NOMO-1 treated with DMSO at 0.1 percent for 48 hours (cell line): Measurements from ENCODE around the gene NKD1.

Source experiments
- DNase-seq: peaks from one replicate; lab custom pipeline; 2025; ENCODE audit not compliant: unreplicated experiment; lab: John Stamatoyannopoulos, UW

The NKD1 gene

GRCh38 chr16:50558913-50559312, 10.7 kb downstream of the NKD1 start:
- no peak for DNase-seq

GRCh38 chr16:50559342-50559741, 11.1 kb downstream of the NKD1 start:
- DNase-seq: no peak

GRCh38 chr16:50559804-50560514, 11.8 kb downstream of the NKD1 start:
- no peak for DNase-seq

- DNase-seq: no peak
Measured at GRCh38 chr16:50560903-50561863, 13.0 kb downstream of the NKD1 start.

GRCh38 chr16:50562657-50563056, 14.5 kb downstream of the NKD1 start:
- no peak for DNase-seq

GRCh38 chr16:50563989-50564388, 15.8 kb downstream of the NKD1 start:
- no peak for DNase-seq

- no peak for DNase-seq
Measured at GRCh38 chr16:50565428-50565827, 17.2 kb downstream of the NKD1 start.

GRCh38 chr16:50566014-50566962, 18.1 kb downstream of the NKD1 start:
- DNase-seq: no peak

- DNase-seq: no peak
Measured at GRCh38 chr16:50567651-50568050, 19.5 kb downstream of the NKD1 start.

- no peak for DNase-seq
Measured at GRCh38 chr16:50568187-50568815, 20.1 kb downstream of the NKD1 start.

GRCh38 chr16:50570354-50570753, 22.2 kb downstream of the NKD1 start:
- no peak for DNase-seq

GRCh38 chr16:50570808-50571598, 22.8 kb downstream of the NKD1 start:
- no peak for DNase-seq

GRCh38 chr16:50571786-50572185, 23.6 kb downstream of the NKD1 start:
- DNase-seq: no peak

- DNase-seq: no peak
Measured at GRCh38 chr16:50572700-50573099, 24.5 kb downstream of the NKD1 start.

GRCh38 chr16:50573279-50573678, 25.1 kb downstream of the NKD1 start:
- DNase-seq: no peak

GRCh38 chr16:50573947-50574744, 25.9 kb downstream of the NKD1 start:
- DNase-seq: no peak

GRCh38 chr16:50574745-50575136, 26.5 kb downstream of the NKD1 start:
- no peak for DNase-seq

- DNase-seq: no peak
Measured at GRCh38 chr16:50575743-50576142, 27.5 kb downstream of the NKD1 start.
